Nephron (organoid): Measurements from ENCODE around the gene SEC23A.
A peak's percentile ranks its signal among the peaks of the same experiment; 100 is the strongest.
"Not testable (repeated sequence)": the region's sequence is repeated elsewhere in the genome, so short reads cannot be mapped to it uniquely, and the experiment has no call there.

ENCODE experiments used
- H3K27ac Mint-ChIP-seq, 3 experiments: 2 replicates each; pipeline ENCODE4 v1.8.0; 2020; ENCODE audit warnings: mixed read lengths in 3 of 3, mild to moderate bottlenecking in 2 of 3, moderate library complexity in 1 of 3
- H3K27me3 Mint-ChIP-seq: 2 replicates; pipeline ENCODE4 v1.8.0; 2021; ENCODE audit warnings: low read depth, mild to moderate bottlenecking, moderate library complexity, mixed read lengths
- H3K36me3 Mint-ChIP-seq: 2 replicates; pipeline ENCODE4 v1.8.0; 2020; ENCODE audit warnings: low read depth, mixed read lengths
- H3K4me1 Mint-ChIP-seq: 2 replicates; pipeline ENCODE4 v1.8.0; 2020; ENCODE audit warnings: mixed read lengths
- H3K4me3 Mint-ChIP-seq, 3 experiments: 2 replicates each; pipeline ENCODE4 v1.8.0; 2020; ENCODE audit warnings: mild to moderate bottlenecking in 3 of 3, mixed read lengths in 3 of 3, moderate library complexity in 2 of 3
- H3K9me3 Mint-ChIP-seq: 2 replicates; pipeline ENCODE4 v1.8.0; 2020; ENCODE audit warnings: mixed read lengths
- CTCF ChIP-seq, 3 experiments: fragments of 200-600 bp; sonication (generic); IDR thresholded peaks; one replicate each; pipeline ENCODE4 v1.5.0; 2021; ENCODE audit warnings: antibody characterized with exemption in 3 of 3; ENCODE audit not compliant: unreplicated experiment in 3 of 3

The SEC23A gene

GRCh38 chr14:39080886-39081285 is 22.1 kb downstream of the SEC23A start:
- Mint-ChIP-seq H3K9me3 (no peaks in the 10 kb centered on the region), H3K36me3 (peaks cover 64% of the 10 kb centered on the region), H3K4me1 (no peaks in the 10 kb centered on the region), H3K4me3 (no peak overlapping the region), H3K27me3 (no peaks in the 10 kb centered on the region), H3K27ac (no peak overlapping the region)
- no peak for TF ChIP-seq CTCF (IDR thresholded peaks at IDR 0.05; ENCODE audit: unreplicated experiment in 3 of 3)

- no peaks in the 10 kb centered on the region for H3K9me3 Mint-ChIP-seq
- no peak overlapping the region for H3K27ac Mint-ChIP-seq
- no peak for TF ChIP-seq CTCF (IDR thresholded peaks at IDR 0.05; ENCODE audit: unreplicated experiment in 3 of 3)
- H3K4me1 Mint-ChIP-seq = no peaks in the 10 kb centered on the region
- no peak overlapping the region for H3K4me3 Mint-ChIP-seq
- H3K27me3 Mint-ChIP-seq = no peaks in the 10 kb centered on the region
- peaks cover 64% of the 10 kb centered on the region for H3K36me3 Mint-ChIP-seq
These were observed 31.9 kb downstream of the SEC23A start for GRCh38 chr14:39071096-39071495.

- Mint-ChIP-seq H3K4me3 (no peak overlapping the region), H3K27me3 (no peaks in the 10 kb centered on the region), H3K27ac (no peak overlapping the region), H3K36me3 (peaks cover 60% of the 10 kb centered on the region), H3K4me1 (no peaks in the 10 kb centered on the region), H3K9me3 (no peaks in the 10 kb centered on the region)
- TF ChIP-seq CTCF (IDR thresholded peaks at IDR 0.05; ENCODE audit: unreplicated experiment in 3 of 3) = no peak
These were observed 33.1 kb downstream of the SEC23A start for GRCh38 chr14:39069923-39070322.

GRCh38 chr14:39069169-39069805 is 33.7 kb downstream of the SEC23A start:
- not testable (repeated sequence) for H3K27ac Mint-ChIP-seq, H3K4me3 Mint-ChIP-seq, H3K9me3 Mint-ChIP-seq, H3K4me1 Mint-ChIP-seq, H3K27me3 Mint-ChIP-seq
- H3K36me3 Mint-ChIP-seq = peaks cover 61% of the 10 kb centered on the region

- Mint-ChIP-seq H3K27me3 (no peaks in the 10 kb centered on the region), H3K36me3 (peaks cover 89% of the 10 kb centered on the region), H3K27ac (peak overlapping the region in 2 of 3 experiments; percentile 23 to 79), H3K4me3 (no peak overlapping the region), H3K4me1 (no peaks in the 10 kb centered on the region), H3K9me3 (peaks cover 11% of the 10 kb centered on the region)
- TF ChIP-seq CTCF (IDR thresholded peaks at IDR 0.05; ENCODE audit: unreplicated experiment in 3 of 3) = no peak
These were observed 42.1 kb downstream of the SEC23A start for GRCh38 chr14:39060818-39061437.

GRCh38 chr14:39055786-39056474 is 47.1 kb downstream of the SEC23A start:
- Mint-ChIP-seq H3K36me3 (peaks cover 95% of the 10 kb centered on the region), H3K9me3 (peaks cover 17% of the 10 kb centered on the region), H3K4me1 (no peaks in the 10 kb centered on the region), H3K27me3 (no peaks in the 10 kb centered on the region), H3K27ac (no peak overlapping the region), H3K4me3 (no peak overlapping the region)
- TF ChIP-seq CTCF (IDR thresholded peaks at IDR 0.05; ENCODE audit: unreplicated experiment in 3 of 3) = no peak

GRCh38 chr14:39052869-39053454 is 50.1 kb downstream of the SEC23A start:
- H3K27ac Mint-ChIP-seq, H3K9me3 Mint-ChIP-seq, H3K4me3 Mint-ChIP-seq, H3K4me1 Mint-ChIP-seq, H3K27me3 Mint-ChIP-seq: not testable (repeated sequence)
- peaks cover 83% of the 10 kb centered on the region for H3K36me3 Mint-ChIP-seq
